Sigmoid colon (tissue), 7 donors: Measurements from ENCODE around the gene MAT2B. TPM values are rescaled to one million over a fixed set of nuclear protein-coding genes. Genes with fewer than 3 reads are reported as not detected.

Source experiments
- DNase-seq: peaks from one replicate; pipeline ENCODE4 v3.0.0-alpha.2; 2019
- H3K27ac ChIP-seq, 4 donors: fragments of 200-600 bp; sonication (generic); one replicate each; pipeline ENCODE4 v1.5.1; 2016 to 2019; ENCODE audit warnings: mild to moderate bottlenecking in 1 of 4
- H3K27me3 ChIP-seq, 3 donors: fragments of 200-600 bp; sonication (generic); one replicate each; pipeline ENCODE4 v1.5.1; 2019; ENCODE audit warnings: mild to moderate bottlenecking in 1 of 3
- H3K36me3 ChIP-seq, 4 donors: fragments of 200-600 bp; sonication (generic); one replicate each; pipeline ENCODE4 v1.5.1; 2016 to 2019
- H3K4me1 ChIP-seq, 4 donors: fragments of 200-600 bp; sonication (generic); one replicate each; pipeline ENCODE4 v1.5.1; 2017 to 2019
- H3K4me3 ChIP-seq, 4 donors: fragments of 200-600 bp; sonication (generic); one replicate each; pipeline ENCODE4 v1.5.1; 2017 to 2019; ENCODE audit warnings: mild to moderate bottlenecking in 2 of 4, moderate library complexity in 1 of 4
- H3K9me3 ChIP-seq, 4 donors: fragments of 200-600 bp in 3 of 4; sonication (generic) in 3 of 4; one replicate each; pipeline versions ENCODE4 v1.5.1 to v1.6.1; 2013 to 2019
- EP300 ChIP-seq, 4 donors: sonication (generic); formaldehyde crosslinking; IDR thresholded peaks; one replicate each; pipeline ENCODE4 v1.6.1; 2017; ENCODE audit warnings: antibody characterized with exemption in 4 of 4
- POLR2A ChIP-seq, 2 donors: fragments of 450-650 bp; IDR thresholded peaks; one replicate each; pipeline ENCODE4 v1.6.1; 2016; ENCODE audit warnings: antibody characterized with exemption in 2 of 2, mild to moderate bottlenecking in 2 of 2, moderate library complexity in 2 of 2
- POLR2AphosphoS5 ChIP-seq, 4 donors: sonication (generic); formaldehyde crosslinking; IDR thresholded peaks; one replicate each; pipeline ENCODE4 v1.6.1; 2017; ENCODE audit warnings: antibody characterized with exemption in 4 of 4
- WGBS, 2 donors: extraction: QIAGEN DNeasy Blood & Tissue Kit; methylation state at CpG; one replicate each; pipeline ENCODE4 v1.1.7; 2013; 5-methylcytosine and 5-hydroxymethylcytosine counted together
- intact Hi-C: fragments of 100-400 bp; cut with DNase I; formaldehyde crosslinking; loops from one replicate; pipeline ENCODE4 v1.15.1; 2023
- polyA plus RNA-seq, 3 donors: library from polyadenylated mRNA; stranded (reverse); fragments of 200-250 nt; gene quantifications; one replicate each; pipeline ENCODE4 v1.2.3, GENCODE V29; 2013
- total RNA-seq, 4 donors: library from RNA; depleted of rRNA; stranded (reverse); fragments of >200 nt; gene quantifications; one replicate each; pipeline ENCODE4 v1.1.0, GENCODE V29; 2016
- TF ChIP-seq, protein P1 (sequence below), 4 experiments: fragments of 450-650 bp in 3 of 4; fragments of 200-600 bp in 1 of 4; IDR thresholded peaks; one replicate each; pipeline ENCODE4 v1.5.1; 2016 to 2019; ENCODE audit warnings: antibody characterized with exemption in 4 of 4, mild to moderate bottlenecking in 3 of 4, moderate library complexity in 2 of 4
- donor health status: healthy with polysubstance abuse.
- donor health status: Bipolar disorder and iron deficiency.
- donor health status: healthy.

MAT2B gene
- total and polyA plus RNA-seq, 7 donors, result 41.5 to 100 (median 80.5) TPM

DNA sequence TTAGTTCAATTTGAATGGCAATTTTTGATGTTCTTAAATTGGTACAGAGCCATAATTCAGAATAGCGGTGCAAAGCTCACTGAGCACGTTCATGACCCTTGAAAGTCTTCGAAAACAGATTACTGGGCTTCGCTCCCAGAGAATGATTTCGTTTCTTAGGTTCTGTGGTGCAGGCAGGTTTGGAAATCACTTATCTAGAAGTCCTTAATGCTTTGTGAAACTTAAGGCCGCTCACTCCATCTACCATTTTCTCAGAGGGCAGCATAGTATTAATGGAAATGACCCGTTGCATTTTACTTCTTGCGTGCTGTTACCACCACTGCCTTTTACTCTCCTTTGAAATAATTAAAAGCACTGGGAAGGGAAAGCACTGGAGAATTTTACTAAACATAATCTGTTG, 2.9 kb upstream of the MAT2B start:
- no peaks in the 10 kb centered on the region for H3K9me3 ChIP-seq
- intact Hi-C loops, result no loop called here
- peaks cover 0 to 34% (median 18%) of the 10 kb centered on the region in 4 donors for H3K4me1 ChIP-seq
- peak overlapping the region; percentile 63 to 94 (median 74) for H3K4me3 ChIP-seq
- H3K27me3 ChIP-seq, result no peaks in the 10 kb centered on the region
- no peaks in the 10 kb centered on the region for H3K36me3 ChIP-seq
- TF ChIP-seq POLR2AphosphoS5 (IDR thresholded peaks at IDR 0.05), result no peak
- TF ChIP-seq POLR2A (IDR thresholded peaks at IDR 0.05), result no peak
- no peak for TF ChIP-seq EP300 (IDR thresholded peaks at IDR 0.05)
- TF ChIP-seq, protein P1, sequence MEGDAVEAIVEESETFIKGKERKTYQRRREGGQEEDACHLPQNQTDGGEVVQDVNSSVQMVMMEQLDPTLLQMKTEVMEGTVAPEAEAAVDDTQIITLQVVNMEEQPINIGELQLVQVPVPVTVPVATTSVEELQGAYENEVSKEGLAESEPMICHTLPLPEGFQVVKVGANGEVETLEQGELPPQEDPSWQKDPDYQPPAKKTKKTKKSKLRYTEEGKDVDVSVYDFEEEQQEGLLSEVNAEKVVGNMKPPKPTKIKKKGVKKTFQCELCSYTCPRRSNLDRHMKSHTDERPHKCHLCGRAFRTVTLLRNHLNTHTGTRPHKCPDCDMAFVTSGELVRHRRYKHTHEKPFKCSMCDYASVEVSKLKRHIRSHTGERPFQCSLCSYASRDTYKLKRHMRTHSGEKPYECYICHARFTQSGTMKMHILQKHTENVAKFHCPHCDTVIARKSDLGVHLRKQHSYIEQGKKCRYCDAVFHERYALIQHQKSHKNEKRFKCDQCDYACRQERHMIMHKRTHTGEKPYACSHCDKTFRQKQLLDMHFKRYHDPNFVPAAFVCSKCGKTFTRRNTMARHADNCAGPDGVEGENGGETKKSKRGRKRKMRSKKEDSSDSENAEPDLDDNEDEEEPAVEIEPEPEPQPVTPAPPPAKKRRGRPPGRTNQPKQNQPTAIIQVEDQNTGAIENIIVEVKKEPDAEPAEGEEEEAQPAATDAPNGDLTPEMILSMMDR (IDR thresholded peaks at IDR 0.05), result no peak
- WGBS, 2 donors, result 77 to 83% methylated on average over 8 of the region's 8 CpGs
- H3K27ac ChIP-seq, result peak overlapping the region; percentile 89 to 98 (median 95)
- no peak for DNase-seq

DNA sequence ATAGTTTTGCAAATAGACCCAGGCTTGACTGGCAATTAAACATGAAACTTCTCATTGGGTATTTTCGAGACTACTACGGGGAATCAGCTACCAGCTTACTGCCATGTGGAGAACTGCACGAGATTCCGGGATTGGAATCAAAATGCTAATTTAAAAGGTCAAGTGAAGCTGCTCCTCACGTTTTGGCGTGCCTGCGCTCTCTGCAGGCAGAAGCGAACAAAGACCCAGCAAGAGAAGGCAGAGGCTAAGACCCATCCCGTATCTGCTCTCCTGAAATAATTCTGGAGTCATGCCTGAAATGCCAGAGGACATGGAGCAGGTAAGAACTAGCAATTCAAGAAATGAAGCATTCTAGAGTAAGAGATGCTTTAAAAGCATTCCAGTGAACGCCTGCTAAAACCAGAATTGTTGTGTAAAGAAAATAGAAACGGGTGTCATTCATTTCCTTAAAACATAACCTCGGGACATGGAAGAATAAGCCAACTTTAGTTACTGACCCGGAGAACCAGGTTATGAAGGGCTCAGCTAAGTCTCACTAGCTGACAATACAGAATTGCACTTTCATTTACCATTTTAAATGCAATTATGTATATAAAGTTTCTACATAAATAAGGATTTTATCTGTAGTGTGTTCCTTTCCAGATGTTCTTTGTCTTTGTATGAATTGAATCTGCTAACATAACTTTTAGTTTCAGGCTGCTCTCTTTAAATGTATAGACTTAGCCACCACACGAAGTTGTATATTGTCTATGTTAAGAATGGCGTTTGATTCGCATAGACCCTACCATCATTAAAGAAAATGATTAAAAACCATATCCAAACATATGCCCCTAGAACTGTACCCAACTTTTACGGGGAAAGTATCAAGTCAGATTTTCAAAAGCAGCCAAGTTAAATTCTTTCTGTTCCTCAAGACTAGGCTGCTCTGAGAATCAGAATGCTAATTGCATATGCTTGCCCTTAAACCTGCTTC, 2.0 kb upstream of the MAT2B start:
- peak; percentile 82 for DNase-seq
- Histone ChIP-seq H3K36me3 (no peaks in the 10 kb centered on the region), H3K4me1 (peaks cover 0 to 42% (median 26%) of the 10 kb centered on the region in 4 donors), H3K9me3 (no peaks in the 10 kb centered on the region), H3K27ac (peak overlapping the region; percentile 89 to 98 (median 95)), H3K4me3 (peak overlapping the region; percentile 63 to 94 (median 74)), H3K27me3 (no peaks in the 10 kb centered on the region)
- intact Hi-C loops, result loop anchor here (2.0 kb wide), 1 partner anchor 67 kb away; the partner anchor contains the start of gene CCNG1
- TF ChIP-seq, protein P1 (IDR thresholded peaks at IDR 0.05), result peak in 1 of 4 experiments; percentile 29
- TF ChIP-seq POLR2AphosphoS5 (IDR thresholded peaks at IDR 0.05), result peak; percentile 18 to 69 (median 64)
- TF ChIP-seq EP300 (IDR thresholded peaks at IDR 0.05), result no peak
- 1% methylated on average over 17 of the region's 17 CpGs for WGBS, 2 donors

DNA sequence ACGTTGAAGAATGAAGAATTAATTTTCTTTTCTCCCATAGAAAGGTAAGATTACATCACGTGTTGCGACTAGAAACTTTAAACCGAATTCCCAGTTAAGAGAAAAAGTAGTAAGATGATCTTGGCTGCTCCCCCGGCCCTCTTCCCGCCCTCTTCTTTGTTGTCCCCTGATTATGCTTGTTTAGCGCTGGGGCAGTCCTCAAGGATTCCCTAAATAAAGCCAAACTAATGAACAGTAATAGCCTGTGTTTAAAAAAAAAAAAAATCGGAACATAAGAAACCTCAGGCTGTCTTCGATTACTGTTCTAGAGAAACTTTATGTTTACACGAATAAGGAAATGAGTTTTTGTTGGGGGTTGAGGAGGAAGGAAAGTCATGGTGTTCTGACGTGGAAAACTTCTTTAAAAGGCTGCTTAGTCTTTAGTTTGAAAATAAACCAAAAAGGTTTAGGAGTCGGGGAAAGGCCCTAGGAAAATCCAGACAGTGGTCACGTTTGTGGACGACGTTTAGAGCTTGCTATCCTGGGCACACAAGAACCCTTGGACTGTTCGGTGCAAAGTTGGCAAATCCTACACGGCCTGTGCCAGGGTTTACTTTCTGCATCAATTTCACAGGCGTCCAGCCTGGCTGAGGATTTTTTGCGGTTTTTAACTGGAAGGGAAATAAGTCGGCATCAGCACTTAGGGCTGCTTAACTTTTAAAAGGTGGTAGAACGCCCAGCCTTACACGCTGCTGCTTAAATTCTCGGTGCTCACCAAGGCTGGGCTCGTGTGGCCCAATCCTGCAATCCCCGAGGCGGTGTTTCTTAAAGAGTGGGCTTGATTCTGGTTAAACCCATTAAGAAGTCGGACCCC, 1.1 kb upstream of the MAT2B start:
- intact Hi-C loops, result loop anchor here (2.0 kb wide), 1 partner anchor 68 kb away; the partner anchor contains the start of gene CCNG1
- DNase-seq, result peak; percentile 76
- Histone ChIP-seq H3K4me1 (peaks cover 0 to 49% (median 35%) of the 10 kb centered on the region in 4 donors), H3K9me3 (no peaks in the 10 kb centered on the region), H3K27ac (peak overlapping the region; percentile 89 to 98 (median 95)), H3K27me3 (no peaks in the 10 kb centered on the region), H3K36me3 (no peaks in the 10 kb centered on the region), H3K4me3 (peak overlapping the region; percentile 63 to 94 (median 74))
- 0 to 1% methylated on average over 27 of the region's 27 CpGs for WGBS, 2 donors
- TF ChIP-seq POLR2AphosphoS5 (IDR thresholded peaks at IDR 0.05), result peak in 1 of 4 donors; percentile 21
- no peak for TF ChIP-seq POLR2A (IDR thresholded peaks at IDR 0.05)

DNA sequence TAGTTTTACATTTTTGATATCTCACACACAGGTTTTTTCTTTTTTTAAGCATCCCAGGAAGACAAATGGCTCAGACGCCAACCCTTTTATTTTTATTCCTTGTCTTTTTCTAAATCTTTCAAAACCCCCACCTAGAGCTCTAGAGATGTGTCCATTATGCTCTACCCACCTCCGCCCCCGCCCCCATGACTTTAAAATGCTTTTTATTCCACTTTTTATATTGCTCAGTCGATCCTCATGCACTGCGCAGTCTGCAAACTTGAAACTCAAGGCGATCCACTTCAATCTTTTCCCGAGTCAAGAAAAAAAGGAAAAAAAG, 411 bp upstream of the MAT2B start:
- TF ChIP-seq POLR2AphosphoS5 (IDR thresholded peaks at IDR 0.05) (no peak), POLR2A (IDR thresholded peaks at IDR 0.05) (no peak), EP300 (IDR thresholded peaks at IDR 0.05) (no peak)
- TF ChIP-seq, protein P1 (IDR thresholded peaks at IDR 0.05), result no peak
- H3K4me3 ChIP-seq, result peak overlapping the region; percentile 63 to 94 (median 74)
- intact Hi-C loops, result loop anchor here (2.0 kb wide), 1 partner anchor 68 kb away; the partner anchor contains the start of gene CCNG1
- H3K27ac ChIP-seq, result peak overlapping the region; percentile 89 to 98 (median 95)
- no peaks in the 10 kb centered on the region for H3K9me3 ChIP-seq
- no peak for DNase-seq
- H3K36me3 ChIP-seq, result no peaks in the 10 kb centered on the region
- WGBS, 2 donors, result 0 to 1% methylated on average over 7 of the region's 7 CpGs
- peaks cover 0 to 56% (median 42%) of the 10 kb centered on the region in 4 donors for H3K4me1 ChIP-seq
- H3K27me3 ChIP-seq, result no peaks in the 10 kb centered on the region
